Measurements from ENCODE around the gene TARS2.

GRCh38 chr1:150484861-150485260, 2.4 kb upstream of the TARS2 start:
- no peak for TF ChIP-seq POLR2A (IDR thresholded peaks at IDR 0.05)
- TF ChIP-seq CTCF (IDR thresholded peaks at IDR 0.05 in 4 of 5, conservative IDR thresholded peaks at IDR 0.05 in 1 of 5) = no peak
